HG03354 (cell line): ENCODE data around the gene CPE.

ENCODE experiments used
- ATAC-seq: cut with Tn5 transposase; IDR thresholded peaks from one replicate; pipeline ENCODE4 v1.9.1; 2021; ENCODE audit warnings: mild to moderate bottlenecking; ENCODE audit not compliant: unreplicated experiment, poor library complexity, severe bottlenecking

The CPE gene

GRCh38 chr4:165537028-165537648 lies 158.3 kb downstream of the CPE start:
- peak; percentile 69 for ATAC-seq

DNA sequence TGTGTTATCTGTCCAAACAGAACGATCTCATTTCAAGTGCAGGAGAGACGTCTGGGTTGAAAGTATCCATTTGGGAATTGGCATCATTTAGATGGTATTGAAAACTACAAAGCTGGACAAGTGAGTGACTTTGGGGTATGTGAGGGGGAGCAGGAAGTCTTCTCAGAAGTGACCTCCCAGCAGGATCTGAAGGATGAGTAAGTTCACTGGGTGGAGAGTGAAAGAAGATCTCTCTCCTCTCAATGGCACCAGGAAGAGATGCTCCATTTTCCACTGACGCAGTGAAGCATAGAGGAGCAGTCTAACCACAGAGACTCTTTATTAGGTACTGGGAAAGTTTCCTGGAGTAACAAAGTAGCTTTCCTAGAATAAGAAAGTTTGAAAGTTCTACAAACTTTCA lies 161.0 kb downstream of the CPE start:
- no peak for ATAC-seq

- ATAC-seq, result no peak
These were observed 161.5 kb downstream of the CPE start for GRCh38 chr4:165540206-165540830.

- ATAC-seq, result no peak
These were observed 163.1 kb downstream of the CPE start for GRCh38 chr4:165541851-165542459.

- no peak for ATAC-seq
These were observed 163.7 kb downstream of the CPE start for GRCh38 chr4:165542476-165542875.
